Renal cortical epithelial cell (primary cell): ENCODE results near the gene PTPN6. TPM values are rescaled to one million over a fixed set of nuclear protein-coding genes. Genes with fewer than 3 reads are reported as not detected.

Experiments used
- DNase-seq: peaks from one replicate; pipeline ENCODE4 v3.0.0-alpha.2; 2011; ENCODE audit warnings: low read depth
- total RNA-seq: library from RNA; depleted of rRNA; stranded (reverse); fragments of >200 nt; gene quantifications from 2 replicates; pipeline ENCODE4 v1.2.3, GENCODE V29; 2014

PTPN6 gene
- total RNA-seq, 1 donor from 2014 or later = 18.4 TPM

- no peak for DNase-seq
Observed at GRCh38 chr12:7009512-7009911, 58.4 kb downstream of the PTPN6 start.

Other genes starting within 250 kb of the PTPN6 start
- 66.0 and 68.3 TPM in 2 replicates for gene COPS7A, start 227.3 kb upstream of the PTPN6 start, total RNA-seq
- 168 and 222 TPM in 2 replicates for gene MLF2, start 198.2 kb upstream of the PTPN6 start, total RNA-seq
- 24.0 and 69.1 TPM in 2 replicates for gene PTMS, start 185.0 kb upstream of the PTPN6 start, total RNA-seq
- gene LAG3, start 178.8 kb upstream of the PTPN6 start, total RNA-seq = not detected in 2 replicates
- gene CD4, start 161.8 kb upstream of the PTPN6 start, total RNA-seq = 0.10 TPM in 1 of 2 replicates, not detected in the other
- gene GPR162, start 129.5 kb upstream of the PTPN6 start, total RNA-seq = 3.8 TPM in 1 of 2 replicates, not detected in the other
- 17.4 and 36.8 TPM in 2 replicates for gene P3H3, start 122.9 kb upstream of the PTPN6 start, total RNA-seq
- gene GNB3, start 110.4 kb upstream of the PTPN6 start, total RNA-seq = 0.15 TPM in 1 of 2 replicates, not detected in the other
- gene CDCA3, start 100.1 kb upstream of the PTPN6 start, total RNA-seq = 1.3 and 4.7 TPM in 2 replicates
- 107 and 113 TPM in 2 replicates for gene USP5, start 99.2 kb upstream of the PTPN6 start, total RNA-seq
- gene TPI1, start 83.8 kb upstream of the PTPN6 start, total RNA-seq = 1,309 and 1,579 TPM in 2 replicates
- gene SPSB2, start 78.1 kb upstream of the PTPN6 start, total RNA-seq = 7.0 and 13.2 TPM in 2 replicates
- 16.1 and 16.4 TPM in 2 replicates for gene LRRC23, start 46.5 kb upstream of the PTPN6 start, total RNA-seq
- 14.1 and 41.3 TPM in 2 replicates for gene ENO2, start 36.8 kb upstream of the PTPN6 start, total RNA-seq
- gene ATN1, start 23.4 kb upstream of the PTPN6 start, total RNA-seq = 1.7 and 29.4 TPM in 2 replicates
- not detected in 2 replicates for gene RNU7-1, start 7.5 kb upstream of the PTPN6 start, total RNA-seq
- gene C12orf57, start 7.3 kb upstream of the PTPN6 start, total RNA-seq = 38.0 and 62.4 TPM in 2 replicates
- gene PHB2, start 19.3 kb downstream of the PTPN6 start, total RNA-seq = 109 and 234 TPM in 2 replicates
- 37.8 and 61.0 TPM in 2 replicates for gene EMG1, start 19.6 kb downstream of the PTPN6 start, total RNA-seq
- 9.7 and 26.5 TPM in 2 replicates for gene LPCAT3, start 67.1 kb downstream of the PTPN6 start, total RNA-seq
- 5.2 and 72.6 TPM in 2 replicates for gene C1S, start 109.4 kb downstream of the PTPN6 start, total RNA-seq
- gene C1R, start 141.1 kb downstream of the PTPN6 start, total RNA-seq = 4.2 and 82.9 TPM in 2 replicates
- gene C1RL, start 157.9 kb downstream of the PTPN6 start, total RNA-seq = 31.4 and 68.7 TPM in 2 replicates
- 1.1 TPM in 1 of 2 replicates, not detected in the other for gene RBP5, start 177.5 kb downstream of the PTPN6 start, total RNA-seq
- 34.6 and 106 TPM in 2 replicates for gene CLSTN3, start 179.0 kb downstream of the PTPN6 start, total RNA-seq
- gene PEX5, start 238.3 kb downstream of the PTPN6 start, total RNA-seq = 24.8 and 36.5 TPM in 2 replicates